C4-2B (cell line): ENCODE data around the gene SMG7.

Experiments used
- ZFX ChIP-seq: fragments of 450-650 bp; IDR thresholded peaks from 2 replicates; pipeline ENCODE4 v1.6.1; 2017
- TF ChIP-seq, protein P1 (sequence below): fragments of 450-650 bp; conservative IDR thresholded peaks from 2 replicates; pipeline ENCODE4 v1.5.1; 2017; ENCODE audit warnings: mild to moderate bottlenecking

DNA sequence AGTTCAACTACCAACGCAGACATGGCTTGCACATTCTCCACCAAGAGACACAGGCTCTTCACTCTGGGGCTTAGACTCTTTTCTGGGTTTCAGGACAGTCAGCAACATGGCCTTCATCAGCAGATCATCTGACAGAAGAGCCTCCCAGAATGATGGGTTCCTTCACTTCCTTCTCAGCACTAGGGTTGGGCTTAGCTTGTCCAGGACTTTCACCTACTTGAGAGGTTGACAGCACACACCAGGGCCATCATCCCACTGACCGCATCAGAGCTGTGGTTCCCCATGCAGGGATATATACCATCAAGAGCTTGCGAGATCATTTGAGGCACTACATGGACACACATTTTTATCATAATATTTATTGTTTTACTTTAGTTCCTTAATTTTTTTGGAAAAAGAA, 128.3 kb downstream of the SMG7 start:
- TF ChIP-seq, protein P1, sequence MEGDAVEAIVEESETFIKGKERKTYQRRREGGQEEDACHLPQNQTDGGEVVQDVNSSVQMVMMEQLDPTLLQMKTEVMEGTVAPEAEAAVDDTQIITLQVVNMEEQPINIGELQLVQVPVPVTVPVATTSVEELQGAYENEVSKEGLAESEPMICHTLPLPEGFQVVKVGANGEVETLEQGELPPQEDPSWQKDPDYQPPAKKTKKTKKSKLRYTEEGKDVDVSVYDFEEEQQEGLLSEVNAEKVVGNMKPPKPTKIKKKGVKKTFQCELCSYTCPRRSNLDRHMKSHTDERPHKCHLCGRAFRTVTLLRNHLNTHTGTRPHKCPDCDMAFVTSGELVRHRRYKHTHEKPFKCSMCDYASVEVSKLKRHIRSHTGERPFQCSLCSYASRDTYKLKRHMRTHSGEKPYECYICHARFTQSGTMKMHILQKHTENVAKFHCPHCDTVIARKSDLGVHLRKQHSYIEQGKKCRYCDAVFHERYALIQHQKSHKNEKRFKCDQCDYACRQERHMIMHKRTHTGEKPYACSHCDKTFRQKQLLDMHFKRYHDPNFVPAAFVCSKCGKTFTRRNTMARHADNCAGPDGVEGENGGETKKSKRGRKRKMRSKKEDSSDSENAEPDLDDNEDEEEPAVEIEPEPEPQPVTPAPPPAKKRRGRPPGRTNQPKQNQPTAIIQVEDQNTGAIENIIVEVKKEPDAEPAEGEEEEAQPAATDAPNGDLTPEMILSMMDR, result no peak
- no peak for TF ChIP-seq ZFX
